ENCODE results near the gene CACNA1I.

Gene CACNA1I

GRCh38 chr22:39600491-39601179, 30.1 kb downstream of the CACNA1I start:
- no peak for DNase-seq

- no peak for DNase-seq
These were observed 30.6 kb downstream of the CACNA1I start for GRCh38 chr22:39601180-39601535.

GRCh38 chr22:39603345-39603744, 32.8 kb downstream of the CACNA1I start:
- DNase-seq, result no peak

- no peak for DNase-seq
These were observed 39.7 kb downstream of the CACNA1I start for GRCh38 chr22:39610246-39610645.

- DNase-seq, result no peak
These were observed 40.2 kb downstream of the CACNA1I start for GRCh38 chr22:39610766-39611165.

GRCh38 chr22:39611360-39611759, 40.8 kb downstream of the CACNA1I start:
- no peak for DNase-seq

- no peak for DNase-seq
These were observed 42.4 kb downstream of the CACNA1I start for GRCh38 chr22:39612811-39613548.

GRCh38 chr22:39613549-39613921, 43.0 kb downstream of the CACNA1I start:
- no peak for DNase-seq

- DNase-seq, result no peak
These were observed 43.9 kb downstream of the CACNA1I start for GRCh38 chr22:39614442-39614841.

- DNase-seq, result no peak
These were observed 45.5 kb downstream of the CACNA1I start for GRCh38 chr22:39616051-39616450.

- no peak for DNase-seq
These were observed 46.2 kb downstream of the CACNA1I start for GRCh38 chr22:39616781-39617180.

GRCh38 chr22:39617342-39617741, 46.8 kb downstream of the CACNA1I start:
- DNase-seq, result no peak

- no peak for DNase-seq
These were observed 47.6 kb downstream of the CACNA1I start for GRCh38 chr22:39617970-39618757.

- DNase-seq, result no peak
These were observed 48.5 kb downstream of the CACNA1I start for GRCh38 chr22:39618996-39619530.

- no peak for DNase-seq
These were observed 50.6 kb downstream of the CACNA1I start for GRCh38 chr22:39620924-39621690.

- no peak for DNase-seq
These were observed 51.3 kb downstream of the CACNA1I start for GRCh38 chr22:39621826-39622225.

- DNase-seq, result no peak
These were observed 52.4 kb downstream of the CACNA1I start for GRCh38 chr22:39622881-39623367.

GRCh38 chr22:39623603-39624500, 53.3 kb downstream of the CACNA1I start:
- no peak for DNase-seq

- no peak for DNase-seq
These were observed 53.9 kb downstream of the CACNA1I start for GRCh38 chr22:39624501-39624821.

GRCh38 chr22:39625569-39626537, 55.3 kb downstream of the CACNA1I start:
- DNase-seq, result no peak

Data from NCI-H526 treated with DMSO at 0.1 percent for 48 hours (cell line).